OCI-LY3 (cell line): Measurements from ENCODE around the gene GRIK4.

Source experiments
- EZH2phosphoT487 ChIP-seq: fragments of 200-600 bp; shearing (Covaris generic); IDR thresholded peaks from 2 replicates; pipeline ENCODE4 v1.6.1; 2018; ENCODE audit warnings: antibody characterized with exemption, mixed run types, low read depth
- TF ChIP-seq, protein P1 (sequence below): fragments of 200-600, 300-600 bp; sonication (generic); IDR thresholded peaks from 2 replicates; pipeline ENCODE4 v1.5.1; 2014; ENCODE audit warnings: antibody characterized with exemption, low read length, low read depth

DNA sequence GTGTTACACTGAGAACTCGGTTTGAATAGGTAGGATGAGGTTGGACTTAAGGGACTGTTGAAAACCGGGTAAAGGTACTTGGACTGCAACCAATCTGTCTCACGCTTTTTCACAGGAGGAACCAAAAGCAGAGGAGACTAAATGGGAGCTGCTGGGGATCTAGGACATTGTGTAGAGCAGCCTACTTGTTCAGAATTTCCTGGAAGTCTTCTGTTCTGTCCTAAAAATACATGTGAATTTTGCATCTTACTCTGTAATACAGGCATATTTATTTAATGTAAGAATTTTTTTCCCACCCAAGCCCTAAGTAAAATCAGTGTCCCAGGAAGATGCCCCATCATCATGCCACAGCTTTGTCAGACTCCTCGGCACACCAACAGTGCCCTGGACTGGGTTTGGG, 460.3 kb downstream of the GRIK4 start:
- TF ChIP-seq, protein P1, sequence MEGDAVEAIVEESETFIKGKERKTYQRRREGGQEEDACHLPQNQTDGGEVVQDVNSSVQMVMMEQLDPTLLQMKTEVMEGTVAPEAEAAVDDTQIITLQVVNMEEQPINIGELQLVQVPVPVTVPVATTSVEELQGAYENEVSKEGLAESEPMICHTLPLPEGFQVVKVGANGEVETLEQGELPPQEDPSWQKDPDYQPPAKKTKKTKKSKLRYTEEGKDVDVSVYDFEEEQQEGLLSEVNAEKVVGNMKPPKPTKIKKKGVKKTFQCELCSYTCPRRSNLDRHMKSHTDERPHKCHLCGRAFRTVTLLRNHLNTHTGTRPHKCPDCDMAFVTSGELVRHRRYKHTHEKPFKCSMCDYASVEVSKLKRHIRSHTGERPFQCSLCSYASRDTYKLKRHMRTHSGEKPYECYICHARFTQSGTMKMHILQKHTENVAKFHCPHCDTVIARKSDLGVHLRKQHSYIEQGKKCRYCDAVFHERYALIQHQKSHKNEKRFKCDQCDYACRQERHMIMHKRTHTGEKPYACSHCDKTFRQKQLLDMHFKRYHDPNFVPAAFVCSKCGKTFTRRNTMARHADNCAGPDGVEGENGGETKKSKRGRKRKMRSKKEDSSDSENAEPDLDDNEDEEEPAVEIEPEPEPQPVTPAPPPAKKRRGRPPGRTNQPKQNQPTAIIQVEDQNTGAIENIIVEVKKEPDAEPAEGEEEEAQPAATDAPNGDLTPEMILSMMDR: no peak
- no peak for TF ChIP-seq EZH2phosphoT487
